Esophagus muscularis mucosa (tissue), 3 donors: ENCODE results near the gene PCBP4.

Source experiments
- POLR2A ChIP-seq: fragments of 450-650 bp; IDR thresholded peaks from one replicate; pipeline ENCODE4 v1.6.1; 2017; ENCODE audit warnings: antibody characterized with exemption, moderate library complexity, mild to moderate bottlenecking, low read depth
- POLR2AphosphoS5 ChIP-seq, 2 donors: sonication (generic); formaldehyde crosslinking; IDR thresholded peaks; one replicate each; pipeline ENCODE4 v1.6.1; 2017; ENCODE audit warnings: antibody characterized with exemption in 2 of 2
- TF ChIP-seq, protein P1 (sequence below), 3 experiments: fragments of 200-600 bp in 2 of 3; fragments of 450-650 bp in 1 of 3; sonication (generic) in 2 of 3; IDR thresholded peaks; one replicate each; pipeline ENCODE4 v1.5.1; 2017 to 2019; ENCODE audit warnings: antibody characterized with exemption in 3 of 3, mild to moderate bottlenecking in 2 of 3, moderate library complexity in 1 of 3

DNA sequence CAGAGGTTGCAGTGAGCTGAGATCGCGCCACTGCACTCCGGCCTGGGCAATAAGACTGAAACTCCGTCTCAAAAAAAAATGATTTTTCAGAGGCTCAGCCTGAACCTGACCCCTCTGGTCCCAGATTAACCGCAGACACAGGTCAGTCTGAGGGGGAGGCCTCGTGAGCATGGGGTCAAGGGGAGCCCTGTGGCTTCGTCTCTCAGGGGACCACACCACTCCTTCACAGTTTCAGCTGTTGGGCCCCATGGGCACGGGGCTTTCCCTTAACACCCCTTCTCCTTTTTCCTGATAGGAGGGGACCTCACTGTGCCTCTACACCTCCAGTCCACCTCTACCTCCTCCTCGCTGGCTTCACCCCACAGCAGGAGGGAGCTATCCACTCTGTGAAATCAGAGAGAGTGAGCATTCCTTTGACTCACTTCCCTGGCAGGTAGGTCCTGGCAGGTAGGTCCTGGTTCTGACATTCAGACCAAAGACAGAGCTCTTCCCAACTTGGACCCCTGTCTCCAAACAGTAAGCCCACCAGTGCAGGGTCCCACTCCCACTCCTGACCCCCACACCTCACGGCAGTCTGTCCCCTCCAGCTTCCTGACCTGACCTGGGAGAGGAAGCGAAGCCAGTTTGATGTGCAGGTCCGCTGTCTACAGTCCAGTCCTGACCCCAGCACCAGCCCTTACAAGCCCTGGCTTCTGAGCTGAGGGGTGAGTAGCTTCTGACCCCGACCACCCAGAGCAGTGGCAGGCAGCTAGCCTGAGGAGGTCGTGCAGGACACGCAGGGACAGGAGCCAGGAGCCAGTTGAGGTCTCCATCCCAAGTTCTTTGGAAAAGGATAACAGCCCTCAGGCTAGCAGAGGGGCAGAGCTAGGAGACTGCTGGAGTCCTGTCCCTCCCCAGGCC, 34.5 kb downstream of the PCBP4 start:
- TF ChIP-seq POLR2AphosphoS5 (IDR thresholded peaks at IDR 0.05) (no peak), POLR2A (no peak)
- TF ChIP-seq, protein P1, sequence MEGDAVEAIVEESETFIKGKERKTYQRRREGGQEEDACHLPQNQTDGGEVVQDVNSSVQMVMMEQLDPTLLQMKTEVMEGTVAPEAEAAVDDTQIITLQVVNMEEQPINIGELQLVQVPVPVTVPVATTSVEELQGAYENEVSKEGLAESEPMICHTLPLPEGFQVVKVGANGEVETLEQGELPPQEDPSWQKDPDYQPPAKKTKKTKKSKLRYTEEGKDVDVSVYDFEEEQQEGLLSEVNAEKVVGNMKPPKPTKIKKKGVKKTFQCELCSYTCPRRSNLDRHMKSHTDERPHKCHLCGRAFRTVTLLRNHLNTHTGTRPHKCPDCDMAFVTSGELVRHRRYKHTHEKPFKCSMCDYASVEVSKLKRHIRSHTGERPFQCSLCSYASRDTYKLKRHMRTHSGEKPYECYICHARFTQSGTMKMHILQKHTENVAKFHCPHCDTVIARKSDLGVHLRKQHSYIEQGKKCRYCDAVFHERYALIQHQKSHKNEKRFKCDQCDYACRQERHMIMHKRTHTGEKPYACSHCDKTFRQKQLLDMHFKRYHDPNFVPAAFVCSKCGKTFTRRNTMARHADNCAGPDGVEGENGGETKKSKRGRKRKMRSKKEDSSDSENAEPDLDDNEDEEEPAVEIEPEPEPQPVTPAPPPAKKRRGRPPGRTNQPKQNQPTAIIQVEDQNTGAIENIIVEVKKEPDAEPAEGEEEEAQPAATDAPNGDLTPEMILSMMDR (IDR thresholded peaks at IDR 0.05), result no peak
